ENCODE data around the gene BCAS4. TPM values are rescaled to one million over a fixed set of nuclear protein-coding genes. Genes with fewer than 3 reads are reported as not detected.

Gene BCAS4
- polyA plus RNA-seq, 1 experiment, result 37.3 TPM

- Histone ChIP-seq H3K9me3 (ENCODE audit: control insufficient read depth, insufficient read depth, low read length) (no peaks in the 10 kb centered on the region), H3K27me3 (ENCODE audit: control insufficient read depth, insufficient read depth, low read length) (no peaks in the 10 kb centered on the region), H3K27ac (ENCODE audit: low read depth, low read length) (peak overlapping the region; percentile 65), H3K4me3 (ENCODE audit: low read depth, low read length) (no peak overlapping the region)
- peak; percentile 59 for DNase-seq (ENCODE audit: low read depth, low spot score)
- no peak for TF ChIP-seq CTCF (IDR thresholded peaks at IDR 0.05; ENCODE audit: low read depth, low read length)
- ChIA-PET POLR2A (interaction anchor here (0.7 kb wide), 1 partner anchor 118 kb away, joined by 3 read pairs; no protein-coding TSS in a partner anchor), CTCF (interaction anchor here (0.6 to 1.1 kb wide), 3 partner anchors 10 to 116 kb away, joined by 3 to 4 read pairs (median 3); partner anchors contain the start of genes ADNP and BCAS4)
Observed at GRCh38 chr20:50911030-50911429, 116.2 kb downstream of the BCAS4 start.

DNA sequence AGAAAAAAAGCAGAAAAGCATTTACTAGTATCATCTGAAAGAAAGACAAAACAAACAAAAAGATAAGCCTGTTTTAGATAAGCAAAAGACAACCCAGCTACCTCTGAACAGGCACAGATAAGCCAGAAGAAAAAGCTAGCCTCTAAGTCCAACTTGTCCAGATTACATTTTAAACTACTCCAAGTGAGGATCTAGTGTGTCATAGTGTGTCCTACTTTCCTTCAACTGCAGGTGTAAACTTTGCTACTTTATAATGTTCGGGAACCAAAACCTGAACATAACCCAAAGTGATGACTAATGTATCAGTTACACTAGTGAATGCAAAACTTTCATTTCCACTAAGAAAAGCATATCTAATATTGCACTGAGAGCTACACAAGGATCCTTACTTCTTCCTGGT is 116.9 kb downstream of the BCAS4 start:
- ChIA-PET POLR2A (no interaction called here), CTCF (interaction anchor here (0.9 to 1.5 kb wide), 4 partner anchors 9 to 117 kb away, joined by 3 to 6 read pairs (median 4); partner anchors contain the start of genes ADNP and BCAS4)
- no peak for DNase-seq (ENCODE audit: low read depth, low spot score)
- Histone ChIP-seq H3K4me3 (ENCODE audit: low read depth, low read length) (no peak overlapping the region), H3K27me3 (ENCODE audit: control insufficient read depth, insufficient read depth, low read length) (no peaks in the 10 kb centered on the region), H3K9me3 (ENCODE audit: control insufficient read depth, insufficient read depth, low read length) (no peaks in the 10 kb centered on the region), H3K27ac (ENCODE audit: low read depth, low read length) (peak overlapping the region; percentile 43)
- TF ChIP-seq CTCF (IDR thresholded peaks at IDR 0.05; ENCODE audit: low read depth, low read length), result no peak

GRCh38 chr20:50913690-50914375 is 119.0 kb downstream of the BCAS4 start:
- no peak overlapping the region for H3K27ac ChIP-seq (ENCODE audit: low read depth, low read length)
- no peaks in the 10 kb centered on the region for H3K27me3 ChIP-seq (ENCODE audit: control insufficient read depth, insufficient read depth, low read length)
- no peaks in the 10 kb centered on the region for H3K9me3 ChIP-seq (ENCODE audit: control insufficient read depth, insufficient read depth, low read length)
- H3K4me3 ChIP-seq (ENCODE audit: low read depth, low read length), result no peak overlapping the region
- CTCF ChIA-PET, result interaction anchor here (0.6 to 3.3 kb wide), 4 partner anchors 15 to 733 kb away, joined by 4 to 38 read pairs (median 16); partner anchors contain the start of gene BCAS4
- no peak for TF ChIP-seq CTCF (IDR thresholded peaks at IDR 0.05; ENCODE audit: low read depth, low read length)
- POLR2A ChIA-PET, result interaction anchor here (3.3 kb wide), 1 partner anchor 17 kb away, joined by 13 read pairs; the partner anchor contains the start of gene ADNP
- DNase-seq (ENCODE audit: low read depth, low spot score), result peak; percentile 51

DNA sequence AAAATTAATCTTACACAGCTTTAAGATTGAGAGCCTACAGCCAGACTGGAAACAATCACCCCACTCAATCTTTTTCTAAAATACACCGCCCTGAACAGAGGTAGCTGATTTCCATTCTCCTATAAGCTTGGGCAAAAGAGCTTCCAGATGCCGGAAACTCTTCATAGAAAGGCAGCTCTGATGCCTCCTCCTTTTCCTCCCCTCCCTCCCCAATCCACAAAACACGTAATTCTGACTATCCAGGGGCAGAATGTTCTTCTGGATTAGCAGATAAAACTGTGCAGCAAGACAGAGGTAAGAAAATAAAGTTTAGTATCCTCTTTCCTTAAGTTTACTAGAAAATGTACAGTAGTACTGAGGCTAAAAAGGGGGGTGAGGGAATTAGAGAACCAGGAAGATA is 120.6 kb downstream of the BCAS4 start:
- TF ChIP-seq CTCF (IDR thresholded peaks at IDR 0.05; ENCODE audit: low read depth, low read length), result no peak
- DNase-seq (ENCODE audit: low read depth, low spot score), result no peak
- Histone ChIP-seq H3K4me3 (ENCODE audit: low read depth, low read length) (no peak overlapping the region), H3K9me3 (ENCODE audit: control insufficient read depth, insufficient read depth, low read length) (no peaks in the 10 kb centered on the region), H3K27me3 (ENCODE audit: control insufficient read depth, insufficient read depth, low read length) (no peaks in the 10 kb centered on the region), H3K27ac (ENCODE audit: low read depth, low read length) (no peak overlapping the region)
- POLR2A ChIA-PET, result interaction anchor here (1.0 to 3.3 kb wide), 2 partner anchors 9 to 16 kb away, joined by 3 to 13 read pairs; partner anchors contain the start of gene ADNP
- CTCF ChIA-PET, result interaction anchor here (2.5 to 3.3 kb wide), 3 partner anchors 14 to 125 kb away, joined by 11 to 38 read pairs (median 21); partner anchors contain the start of gene BCAS4

GRCh38 chr20:50916257-50916656 is 121.4 kb downstream of the BCAS4 start:
- no peaks in the 10 kb centered on the region for H3K27me3 ChIP-seq (ENCODE audit: control insufficient read depth, insufficient read depth, low read length)
- no peaks in the 10 kb centered on the region for H3K9me3 ChIP-seq (ENCODE audit: control insufficient read depth, insufficient read depth, low read length)
- ChIA-PET POLR2A (interaction anchor here (0.5 to 3.3 kb wide), 3 partner anchors 13 to 116 kb away, joined by 3 to 13 read pairs (median 5); partner anchors contain the start of gene ADNP), CTCF (interaction anchor here (0.5 to 3.3 kb wide), 4 partner anchors 13 to 137 kb away, joined by 3 to 38 read pairs (median 12); partner anchors contain the start of gene BCAS4)
- no peak for DNase-seq (ENCODE audit: low read depth, low spot score)
- TF ChIP-seq CTCF (IDR thresholded peaks at IDR 0.05; ENCODE audit: low read depth, low read length), result no peak
- H3K27ac ChIP-seq (ENCODE audit: low read depth, low read length), result peak overlapping the region; percentile 11
- H3K4me3 ChIP-seq (ENCODE audit: low read depth, low read length), result no peak overlapping the region

All from AG04450 (cell line).